H1 (cell line): ENCODE measurements around the gene AAMDC.
"Not testable (repeated sequence)": the region's sequence is repeated elsewhere in the genome, so short reads cannot be mapped to it uniquely, and the experiment has no call there.

Source experiments
- CTCF ChIP-seq, 3 experiments: IDR thresholded peaks; 1 replicate in 2 of 3; 2 replicates in 1 of 3; pipeline versions ENCODE4 v1.5.1 to v1.6.1; 2011; ENCODE audit warnings: low read length in 3 of 3, mild to moderate bottlenecking in 3 of 3, inconsistent platforms in 2 of 3, low read depth in 1 of 3, moderate library complexity in 1 of 3; ENCODE audit not compliant: insufficient read depth in 1 of 3; ENCODE audit errors: control extremely low read depth in 1 of 3
- EZH2 ChIP-seq: fragments of 200-600 bp; sonication (generic); IDR thresholded peaks from 2 replicates; pipeline ENCODE4 v1.7.1; 2012; ENCODE audit warnings: low read depth, mild to moderate bottlenecking, moderate library complexity, low read length, inconsistent platforms; ENCODE audit not compliant: severe bottlenecking
- POLR2A ChIP-seq, 2 experiments: IDR thresholded peaks; 1 replicate in 1 of 2; 2 replicates in 1 of 2; pipeline ENCODE4 v1.6.1; 2011; ENCODE audit warnings: low read depth in 2 of 2, low read length in 2 of 2, mild to moderate bottlenecking in 2 of 2; ENCODE audit errors: control extremely low read depth in 1 of 2
- RFX5 ChIP-seq: IDR thresholded peaks from 2 replicates; pipeline ENCODE4 v1.6.1; 2011; ENCODE audit warnings: low read depth, low read length, improper control_type of control experiment, borderline replicate concordance
- SP1 ChIP-seq: IDR thresholded peaks from 2 replicates; pipeline ENCODE4 v1.6.1; 2011; ENCODE audit warnings: low read depth, low read length
- TAF7 ChIP-seq: optimal IDR thresholded peaks from 2 replicates; pipeline ENCODE3; 2011; ENCODE audit warnings: low read depth, mild to moderate bottlenecking, inconsistent platforms, low read length, moderate library complexity, borderline replicate concordance
- TEAD4 ChIP-seq: IDR thresholded peaks from 2 replicates; pipeline ENCODE4 v1.6.1; 2012; ENCODE audit warnings: low read depth, low read length, inconsistent platforms, mixed read lengths

- not testable (repeated sequence) for TF ChIP-seq CTCF (IDR thresholded peaks at IDR 0.05; ENCODE audit: control extremely low read depth in 1 of 3, insufficient read depth in 1 of 3, low read depth in 1 of 3, low read length in 3 of 3); TAF7; POLR2A (IDR thresholded peaks at IDR 0.05; ENCODE audit: control extremely low read depth in 1 of 2, low read depth in 2 of 2, low read length in 2 of 2); TEAD4; RFX5; EZH2; SP1
These were observed 40.5 kb downstream of the AAMDC start for GRCh38 chr11:77861444-77861843.
